GM23338 (cell line): ENCODE data around the gene IGF1. TPM values are rescaled to one million over a fixed set of nuclear protein-coding genes. Genes with fewer than 3 reads are reported as not detected.

Experiments used
- ATAC-seq: fragments of 200-7000 bp; cut with Tn5 transposase; 3 replicates; pipeline ENCODE4 v1.9.1; 2020
- DNase-seq: peaks from one replicate; pipeline ENCODE4 v3.0.0-alpha.2; 2015; ENCODE audit warnings: low spot score
- H2AFZ ChIP-seq: fragments of 200-600 bp; sonication (generic); 2 replicates; pipeline ENCODE4 v1.8.0; 2016; ENCODE audit warnings: antibody characterized with exemption, mild to moderate bottlenecking, moderate library complexity
- H3F3A ChIP-seq: fragments of 200-600 bp; sonication (generic); replicated peaks from 2 replicates; pipeline ENCODE4 v1.8.0; 2017; ENCODE audit warnings: antibody characterized with exemption, mixed run types, low read depth
- H3K27ac ChIP-seq: fragments of 200-600 bp; sonication (generic); 2 replicates; pipeline ENCODE4 v1.6.1; 2016; ENCODE audit warnings: low read depth
- H3K27me3 ChIP-seq: fragments of 200-600 bp; sonication (generic); 2 replicates; pipeline ENCODE4 v1.8.0; 2016; ENCODE audit warnings: mild to moderate bottlenecking, mixed run types, moderate library complexity; ENCODE audit not compliant: insufficient read depth
- H3K36me3 ChIP-seq: fragments of 200-600 bp; sonication (generic); 2 replicates; pipeline ENCODE4 v1.8.0; 2016; ENCODE audit warnings: mild to moderate bottlenecking; ENCODE audit not compliant: insufficient read depth
- H3K4me1 ChIP-seq: fragments of 200-600 bp; sonication (generic); 2 replicates; pipeline ENCODE4 v1.8.0; 2016; ENCODE audit warnings: mild to moderate bottlenecking, moderate library complexity; ENCODE audit not compliant: insufficient read depth
- H3K4me2 ChIP-seq: fragments of 200-600 bp; sonication (generic); 2 replicates; pipeline ENCODE4 v1.7.1; 2017; ENCODE audit warnings: mixed run types
- H3K4me3 ChIP-seq: fragments of 200-600 bp; sonication (generic); 2 replicates; pipeline ENCODE4 v1.6.1; 2016; ENCODE audit warnings: mixed run types
- H3K79me2 ChIP-seq: fragments of 200-600 bp; sonication (generic); replicated peaks from 2 replicates; pipeline ENCODE4 v1.8.0; 2017; ENCODE audit warnings: mild to moderate bottlenecking; ENCODE audit not compliant: insufficient read depth
- H3K9me2 ChIP-seq: fragments of 200-600 bp; sonication (generic); 2 replicates; pipeline ENCODE4 v1.8.0; 2017; ENCODE audit not compliant: insufficient read depth
- H4K20me1 ChIP-seq: fragments of 200-600 bp; sonication (generic); replicated peaks from 2 replicates; pipeline ENCODE4 v1.8.0; 2017; ENCODE audit warnings: mild to moderate bottlenecking; ENCODE audit not compliant: insufficient read depth
- H3K27ac Mint-ChIP-seq: 2 replicates; pipeline ENCODE4 v1.8.0; 2020; ENCODE audit warnings: inconsistent platforms, mild to moderate bottlenecking, moderate library complexity, mixed read lengths
- H3K27me3 Mint-ChIP-seq: 3 replicates; pipeline ENCODE4 v1.8.0; 2022; ENCODE audit warnings: low read depth, mild to moderate bottlenecking, moderate library complexity, mixed read lengths, inconsistent platforms; ENCODE audit not compliant: insufficient read depth, poor library complexity
- H3K36me3 Mint-ChIP-seq: 3 replicates; pipeline ENCODE4 v1.8.0; 2021; ENCODE audit warnings: low read depth, mild to moderate bottlenecking, inconsistent platforms, moderate library complexity, mixed read lengths
- H3K4me1 Mint-ChIP-seq: 3 replicates; pipeline ENCODE4 v1.8.0; 2020; ENCODE audit warnings: mild to moderate bottlenecking, inconsistent platforms, mixed read lengths
- H3K4me3 Mint-ChIP-seq: 3 replicates; pipeline ENCODE4 v1.8.0; 2021; ENCODE audit warnings: moderate library complexity, mild to moderate bottlenecking, inconsistent platforms, mixed read lengths
- H3K9me3 Mint-ChIP-seq: 3 replicates; pipeline ENCODE4 v1.8.0; 2020; ENCODE audit warnings: moderate library complexity, mild to moderate bottlenecking, inconsistent platforms, mixed read lengths
- CREB1 ChIP-seq: fragments of 250-450 bp; sonication (Bioruptor Pico); IDR thresholded peaks from 2 replicates; pipeline ENCODE4 v1.5.0; 2020; ENCODE audit warnings: low read depth, mild to moderate bottlenecking, moderate library complexity
- EZH2 ChIP-seq: fragments of 200-600 bp; sonication (generic); IDR thresholded peaks from one replicate; pipeline ENCODE4 v1.8.0; 2017; ENCODE audit warnings: antibody characterized with exemption, mild to moderate bottlenecking, low read depth; ENCODE audit not compliant: unreplicated experiment
- EZH2phosphoT487 ChIP-seq: fragments of 200-600 bp; sonication (generic); IDR thresholded peaks from one replicate; pipeline ENCODE4 v1.8.1; 2018; ENCODE audit warnings: antibody characterized with exemption; ENCODE audit not compliant: unreplicated experiment
- JUNB ChIP-seq: IDR thresholded peaks from one replicate; pipeline ENCODE4 v1.6.1; 2016; ENCODE audit warnings: antibody characterized with exemption; ENCODE audit not compliant: unreplicated experiment
- NANOG ChIP-seq: IDR thresholded peaks from 2 replicates; pipeline ENCODE4 v1.6.1; 2016; ENCODE audit warnings: antibody characterized with exemption, borderline replicate concordance
- POLR2AphosphoS5 ChIP-seq: IDR thresholded peaks from 2 replicates; pipeline ENCODE4 v1.6.1; 2016; ENCODE audit warnings: antibody characterized with exemption, low read depth
- STAT1 ChIP-seq: IDR thresholded peaks from one replicate; pipeline ENCODE4 v1.6.1; 2016; ENCODE audit warnings: antibody characterized with exemption; ENCODE audit not compliant: unreplicated experiment
- ZNF114 ChIP-seq: fragments of 250-450 bp; sonication (Bioruptor Pico); IDR thresholded peaks from 2 replicates; pipeline ENCODE4 v1.5.0; 2020; ENCODE audit warnings: mild to moderate bottlenecking, moderate library complexity
- ZNF331 ChIP-seq: fragments of 250-450 bp; sonication (Bioruptor Pico); IDR thresholded peaks from 2 replicates; pipeline ENCODE4 v1.5.0; 2020; ENCODE audit warnings: low read depth, mild to moderate bottlenecking, moderate library complexity
- polyA plus RNA-seq: library from polyadenylated mRNA; unstranded; fragments of >200 nt; fragmentation: Nextera tagmentation; extraction: Ambion mirVana; gene quantifications from 2 replicates; pipeline ENCODE4 v1.2.1, GENCODE V29; 2016
- total RNA-seq: library from RNA; depleted of rRNA; stranded (reverse); fragments of >200 nt; shearing (Covaris generic); gene quantifications from 2 replicates; pipeline ENCODE4 v1.2.3, GENCODE V29; 2014
- TF ChIP-seq, protein P1 (sequence below): fragments of 250-450 bp; sonication (Bioruptor Pico); IDR thresholded peaks from 2 replicates; pipeline ENCODE4 v1.5.0; 2020; ENCODE audit warnings: mild to moderate bottlenecking, moderate library complexity
- TF ChIP-seq, protein P2 (sequence below): IDR thresholded peaks from one replicate; pipeline ENCODE4 v1.6.1; 2018; ENCODE audit warnings: antibody characterized with exemption; ENCODE audit not compliant: unreplicated experiment
- TF ChIP-seq, protein P3 (sequence below): IDR thresholded peaks from 2 replicates; pipeline ENCODE4 v1.6.1; 2016; ENCODE audit warnings: antibody characterized with exemption
- TF ChIP-seq, protein P4 (sequence below), 2 experiments: fragments of 200-600 bp in 1 of 2; sonication (generic) in 1 of 2; conservative IDR thresholded peaks; 2 replicates each; pipeline versions ENCODE4 v1.5.1 to v1.6.1; 2016 to 2017; ENCODE audit warnings: antibody characterized with exemption in 2 of 2, low read depth in 2 of 2, mild to moderate bottlenecking in 2 of 2, moderate library complexity in 1 of 2

IGF1 gene
- total and polyA plus RNA-seq, 2 experiments from 2014 or later: 0.29 TPM; not detected in 1

DNA sequence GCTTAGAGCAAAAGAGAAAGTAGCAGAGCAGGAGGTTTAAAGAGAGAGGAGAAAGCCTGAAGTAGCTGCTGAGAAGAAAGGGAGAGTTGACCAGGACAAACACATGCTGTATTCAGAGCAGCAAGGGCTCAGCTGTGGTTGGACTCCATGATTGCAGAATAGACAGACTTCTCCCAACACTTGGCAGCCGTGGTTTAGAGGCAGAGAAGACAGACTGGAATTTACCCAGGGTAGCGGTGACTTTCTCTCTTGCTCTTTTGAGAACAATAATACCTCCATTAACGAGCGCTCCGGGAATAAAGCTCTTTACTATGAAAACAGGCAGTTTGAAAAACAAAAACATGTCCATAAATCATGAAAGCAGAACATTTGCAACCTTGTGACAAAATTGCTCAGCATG is 21.4 kb upstream of the IGF1 start:
- Mint-ChIP-seq H3K4me3 (no peak overlapping the region), H3K27ac (no peak overlapping the region), H3K36me3 (no peaks in the 10 kb centered on the region), H3K4me1 (no peaks in the 10 kb centered on the region), H3K9me3 (no peaks in the 10 kb centered on the region; the same call in 1 of the 3 replicates), H3K27me3 (no peaks in the 10 kb centered on the region)
- Histone ChIP-seq H3K27ac (no peak overlapping the region), H3K4me2 (no peak overlapping the region), H3K9me2 (peaks cover 19% of the 10 kb centered on the region; the same call in 1 of the 2 replicates), H3K27me3 (no peaks in the 10 kb centered on the region), H3K4me1 (no peaks in the 10 kb centered on the region), H3K4me3 (no peak overlapping the region), H3F3A (no peaks in the 10 kb centered on the region), H3K36me3 (no peaks in the 10 kb centered on the region), H3K79me2 (no peaks in the 10 kb centered on the region), H4K20me1 (no peaks in the 10 kb centered on the region), H2AFZ (no peak overlapping the region)
- ATAC-seq (no peak), DNase-seq (no peak)
- TF ChIP-seq, protein P1, sequence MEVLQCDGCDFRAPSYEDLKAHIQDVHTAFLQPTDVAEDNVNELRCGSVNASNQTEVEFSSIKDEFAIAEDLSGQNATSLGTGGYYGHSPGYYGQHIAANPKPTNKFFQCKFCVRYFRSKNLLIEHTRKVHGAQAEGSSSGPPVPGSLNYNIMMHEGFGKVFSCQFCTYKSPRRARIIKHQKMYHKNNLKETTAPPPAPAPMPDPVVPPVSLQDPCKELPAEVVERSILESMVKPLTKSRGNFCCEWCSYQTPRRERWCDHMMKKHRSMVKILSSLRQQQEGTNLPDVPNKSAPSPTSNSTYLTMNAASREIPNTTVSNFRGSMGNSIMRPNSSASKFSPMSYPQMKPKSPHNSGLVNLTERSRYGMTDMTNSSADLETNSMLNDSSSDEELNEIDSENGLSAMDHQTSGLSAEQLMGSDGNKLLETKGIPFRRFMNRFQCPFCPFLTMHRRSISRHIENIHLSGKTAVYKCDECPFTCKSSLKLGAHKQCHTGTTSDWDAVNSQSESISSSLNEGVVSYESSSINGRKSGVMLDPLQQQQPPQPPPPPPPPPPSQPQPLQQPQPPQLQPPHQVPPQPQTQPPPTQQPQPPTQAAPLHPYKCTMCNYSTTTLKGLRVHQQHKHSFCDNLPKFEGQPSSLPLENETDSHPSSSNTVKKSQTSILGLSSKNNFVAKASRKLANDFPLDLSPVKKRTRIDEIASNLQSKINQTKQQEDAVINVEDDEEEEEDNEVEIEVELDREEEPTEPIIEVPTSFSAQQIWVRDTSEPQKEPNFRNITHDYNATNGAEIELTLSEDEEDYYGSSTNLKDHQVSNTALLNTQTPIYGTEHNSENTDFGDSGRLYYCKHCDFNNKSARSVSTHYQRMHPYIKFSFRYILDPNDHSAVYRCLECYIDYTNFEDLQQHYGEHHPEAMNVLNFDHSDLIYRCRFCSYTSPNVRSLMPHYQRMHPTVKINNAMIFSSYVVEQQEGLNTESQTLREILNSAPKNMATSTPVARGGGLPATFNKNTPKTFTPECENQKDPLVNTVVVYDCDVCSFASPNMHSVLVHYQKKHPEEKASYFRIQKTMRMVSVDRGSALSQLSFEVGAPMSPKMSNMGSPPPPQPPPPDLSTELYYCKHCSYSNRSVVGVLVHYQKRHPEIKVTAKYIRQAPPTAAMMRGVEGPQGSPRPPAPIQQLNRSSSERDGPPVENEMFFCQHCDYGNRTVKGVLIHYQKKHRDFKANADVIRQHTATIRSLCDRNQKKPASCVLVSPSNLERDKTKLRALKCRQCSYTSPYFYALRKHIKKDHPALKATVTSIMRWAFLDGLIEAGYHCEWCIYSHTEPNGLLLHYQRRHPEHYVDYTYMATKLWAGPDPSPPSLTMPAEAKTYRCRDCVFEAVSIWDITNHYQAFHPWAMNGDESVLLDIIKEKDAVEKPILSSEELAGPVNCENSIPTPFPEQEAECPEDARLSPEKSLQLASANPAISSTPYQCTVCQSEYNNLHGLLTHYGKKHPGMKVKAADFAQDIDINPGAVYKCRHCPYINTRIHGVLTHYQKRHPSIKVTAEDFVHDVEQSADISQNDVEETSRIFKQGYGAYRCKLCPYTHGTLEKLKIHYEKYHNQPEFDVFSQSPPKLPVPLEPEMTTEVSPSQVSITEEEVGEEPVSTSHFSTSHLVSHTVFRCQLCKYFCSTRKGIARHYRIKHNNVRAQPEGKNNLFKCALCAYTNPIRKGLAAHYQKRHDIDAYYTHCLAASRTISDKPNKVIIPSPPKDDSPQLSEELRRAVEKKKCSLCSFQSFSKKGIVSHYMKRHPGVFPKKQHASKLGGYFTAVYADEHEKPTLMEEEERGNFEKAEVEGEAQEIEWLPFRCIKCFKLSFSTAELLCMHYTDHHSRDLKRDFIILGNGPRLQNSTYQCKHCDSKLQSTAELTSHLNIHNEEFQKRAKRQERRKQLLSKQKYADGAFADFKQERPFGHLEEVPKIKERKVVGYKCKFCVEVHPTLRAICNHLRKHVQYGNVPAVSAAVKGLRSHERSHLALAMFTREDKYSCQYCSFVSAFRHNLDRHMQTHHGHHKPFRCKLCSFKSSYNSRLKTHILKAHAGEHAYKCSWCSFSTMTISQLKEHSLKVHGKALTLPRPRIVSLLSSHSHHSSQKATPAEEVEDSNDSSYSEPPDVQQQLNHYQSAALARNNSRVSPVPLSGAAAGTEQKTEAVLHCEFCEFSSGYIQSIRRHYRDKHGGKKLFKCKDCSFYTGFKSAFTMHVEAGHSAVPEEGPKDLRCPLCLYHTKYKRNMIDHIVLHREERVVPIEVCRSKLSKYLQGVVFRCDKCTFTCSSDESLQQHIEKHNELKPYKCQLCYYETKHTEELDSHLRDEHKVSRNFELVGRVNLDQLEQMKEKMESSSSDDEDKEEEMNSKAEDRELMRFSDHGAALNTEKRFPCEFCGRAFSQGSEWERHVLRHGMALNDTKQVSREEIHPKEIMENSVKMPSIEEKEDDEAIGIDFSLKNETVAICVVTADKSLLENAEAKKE (CRISPR knock-in tag): no peak
- no peak for TF ChIP-seq ZNF331 (CRISPR knock-in tag)
- TF ChIP-seq ZNF114 (CRISPR knock-in tag): no peak
- TF ChIP-seq, protein P2, sequence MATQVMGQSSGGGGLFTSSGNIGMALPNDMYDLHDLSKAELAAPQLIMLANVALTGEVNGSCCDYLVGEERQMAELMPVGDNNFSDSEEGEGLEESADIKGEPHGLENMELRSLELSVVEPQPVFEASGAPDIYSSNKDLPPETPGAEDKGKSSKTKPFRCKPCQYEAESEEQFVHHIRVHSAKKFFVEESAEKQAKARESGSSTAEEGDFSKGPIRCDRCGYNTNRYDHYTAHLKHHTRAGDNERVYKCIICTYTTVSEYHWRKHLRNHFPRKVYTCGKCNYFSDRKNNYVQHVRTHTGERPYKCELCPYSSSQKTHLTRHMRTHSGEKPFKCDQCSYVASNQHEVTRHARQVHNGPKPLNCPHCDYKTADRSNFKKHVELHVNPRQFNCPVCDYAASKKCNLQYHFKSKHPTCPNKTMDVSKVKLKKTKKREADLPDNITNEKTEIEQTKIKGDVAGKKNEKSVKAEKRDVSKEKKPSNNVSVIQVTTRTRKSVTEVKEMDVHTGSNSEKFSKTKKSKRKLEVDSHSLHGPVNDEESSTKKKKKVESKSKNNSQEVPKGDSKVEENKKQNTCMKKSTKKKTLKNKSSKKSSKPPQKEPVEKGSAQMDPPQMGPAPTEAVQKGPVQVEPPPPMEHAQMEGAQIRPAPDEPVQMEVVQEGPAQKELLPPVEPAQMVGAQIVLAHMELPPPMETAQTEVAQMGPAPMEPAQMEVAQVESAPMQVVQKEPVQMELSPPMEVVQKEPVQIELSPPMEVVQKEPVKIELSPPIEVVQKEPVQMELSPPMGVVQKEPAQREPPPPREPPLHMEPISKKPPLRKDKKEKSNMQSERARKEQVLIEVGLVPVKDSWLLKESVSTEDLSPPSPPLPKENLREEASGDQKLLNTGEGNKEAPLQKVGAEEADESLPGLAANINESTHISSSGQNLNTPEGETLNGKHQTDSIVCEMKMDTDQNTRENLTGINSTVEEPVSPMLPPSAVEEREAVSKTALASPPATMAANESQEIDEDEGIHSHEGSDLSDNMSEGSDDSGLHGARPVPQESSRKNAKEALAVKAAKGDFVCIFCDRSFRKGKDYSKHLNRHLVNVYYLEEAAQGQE: no peak
- TF ChIP-seq, protein P3, sequence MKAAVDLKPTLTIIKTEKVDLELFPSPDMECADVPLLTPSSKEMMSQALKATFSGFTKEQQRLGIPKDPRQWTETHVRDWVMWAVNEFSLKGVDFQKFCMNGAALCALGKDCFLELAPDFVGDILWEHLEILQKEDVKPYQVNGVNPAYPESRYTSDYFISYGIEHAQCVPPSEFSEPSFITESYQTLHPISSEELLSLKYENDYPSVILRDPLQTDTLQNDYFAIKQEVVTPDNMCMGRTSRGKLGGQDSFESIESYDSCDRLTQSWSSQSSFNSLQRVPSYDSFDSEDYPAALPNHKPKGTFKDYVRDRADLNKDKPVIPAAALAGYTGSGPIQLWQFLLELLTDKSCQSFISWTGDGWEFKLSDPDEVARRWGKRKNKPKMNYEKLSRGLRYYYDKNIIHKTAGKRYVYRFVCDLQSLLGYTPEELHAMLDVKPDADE: no peak
- TF ChIP-seq CREB1 (CRISPR knock-in tag): no peak
- no peak for TF ChIP-seq EZH2phosphoT487
- TF ChIP-seq, protein P4, sequence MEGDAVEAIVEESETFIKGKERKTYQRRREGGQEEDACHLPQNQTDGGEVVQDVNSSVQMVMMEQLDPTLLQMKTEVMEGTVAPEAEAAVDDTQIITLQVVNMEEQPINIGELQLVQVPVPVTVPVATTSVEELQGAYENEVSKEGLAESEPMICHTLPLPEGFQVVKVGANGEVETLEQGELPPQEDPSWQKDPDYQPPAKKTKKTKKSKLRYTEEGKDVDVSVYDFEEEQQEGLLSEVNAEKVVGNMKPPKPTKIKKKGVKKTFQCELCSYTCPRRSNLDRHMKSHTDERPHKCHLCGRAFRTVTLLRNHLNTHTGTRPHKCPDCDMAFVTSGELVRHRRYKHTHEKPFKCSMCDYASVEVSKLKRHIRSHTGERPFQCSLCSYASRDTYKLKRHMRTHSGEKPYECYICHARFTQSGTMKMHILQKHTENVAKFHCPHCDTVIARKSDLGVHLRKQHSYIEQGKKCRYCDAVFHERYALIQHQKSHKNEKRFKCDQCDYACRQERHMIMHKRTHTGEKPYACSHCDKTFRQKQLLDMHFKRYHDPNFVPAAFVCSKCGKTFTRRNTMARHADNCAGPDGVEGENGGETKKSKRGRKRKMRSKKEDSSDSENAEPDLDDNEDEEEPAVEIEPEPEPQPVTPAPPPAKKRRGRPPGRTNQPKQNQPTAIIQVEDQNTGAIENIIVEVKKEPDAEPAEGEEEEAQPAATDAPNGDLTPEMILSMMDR (conservative IDR thresholded peaks at IDR 0.05; ENCODE audit: low read depth in 2 of 2): no peak
- no peak for TF ChIP-seq POLR2AphosphoS5
- no peak for TF ChIP-seq NANOG
- TF ChIP-seq JUNB: no peak
- no peak for TF ChIP-seq EZH2
- no peak for TF ChIP-seq STAT1
